Measurements from ENCODE around the gene XRN2.

DNA sequence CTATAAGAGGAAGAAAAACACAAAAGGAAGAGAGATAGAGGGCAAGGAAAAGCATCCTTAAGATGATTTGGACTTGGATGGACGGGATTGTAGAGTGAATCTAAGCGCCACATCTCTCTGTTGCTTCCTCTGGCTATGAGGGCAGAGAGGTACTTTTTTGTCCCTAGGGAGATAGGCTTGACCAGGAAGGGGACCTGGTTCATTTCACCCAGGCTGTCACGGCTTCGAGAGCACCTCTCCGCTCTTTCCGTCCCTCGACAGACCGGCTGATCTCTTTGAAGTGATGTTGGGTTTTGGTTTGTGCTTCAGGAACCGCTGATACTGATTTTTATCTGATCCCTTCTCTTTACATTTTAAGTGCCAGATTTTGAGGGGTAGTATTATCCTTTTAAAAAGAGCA, 74.6 kb downstream of the XRN2 start:
- no peak for TF ChIP-seq CTCF (IDR thresholded peaks at IDR 0.05)
- TF ChIP-seq POLR2A (IDR thresholded peaks at IDR 0.05): no peak

All from lower leg skin (tissue), 3 donors.